Thyroid gland (tissue), 4 donors: ENCODE data around the gene SND1.

ENCODE experiments used
- POLR2A ChIP-seq, 2 donors: fragments of 450-650 bp; IDR thresholded peaks; one replicate each; pipeline ENCODE4 v1.6.1; 2017; ENCODE audit warnings: antibody characterized with exemption in 2 of 2, mild to moderate bottlenecking in 2 of 2, moderate library complexity in 1 of 2
- TF ChIP-seq, protein P1 (sequence below), 6 experiments: fragments of 200-600 bp in 3 of 6; fragments of 450-650 bp in 3 of 6; sonication (generic) in 3 of 6; IDR thresholded peaks; one replicate each; pipeline ENCODE4 v1.5.1; 2016 to 2019; ENCODE audit warnings: antibody characterized with exemption in 6 of 6, mild to moderate bottlenecking in 2 of 6, inconsistent platforms in 1 of 6, moderate library complexity in 1 of 6

DNA sequence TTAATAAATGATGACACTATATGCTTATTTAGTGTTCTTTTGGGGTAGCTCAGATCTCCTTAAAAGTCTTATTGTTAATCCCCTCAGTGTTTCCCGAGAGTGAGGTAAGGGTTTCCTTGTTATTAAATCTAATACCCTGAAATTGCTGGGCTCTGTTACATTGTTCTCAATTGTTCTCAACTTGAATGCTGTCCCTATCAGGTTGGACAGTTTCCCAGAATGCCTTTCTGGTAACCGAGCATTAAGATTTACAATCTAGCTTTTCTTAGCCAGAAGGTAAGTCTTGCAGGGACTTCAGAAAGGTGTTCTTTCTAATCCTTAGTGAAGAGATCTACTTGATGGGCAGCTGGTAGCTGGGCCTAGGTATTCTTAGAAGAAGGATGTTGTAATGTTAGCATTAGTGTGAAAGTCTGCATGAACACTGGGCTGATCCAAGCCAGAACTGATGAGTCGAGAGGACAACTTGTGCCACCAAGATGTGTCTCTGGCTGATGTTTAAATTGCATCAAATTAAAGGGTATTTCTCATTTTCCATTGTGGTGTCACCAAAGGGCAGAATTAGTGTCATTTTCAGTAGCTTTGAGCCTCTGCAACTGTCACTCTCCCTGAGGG lies 89.9 kb downstream of the SND1 start:
- no peak for TF ChIP-seq POLR2A (IDR thresholded peaks at IDR 0.05)
- TF ChIP-seq, protein P1, sequence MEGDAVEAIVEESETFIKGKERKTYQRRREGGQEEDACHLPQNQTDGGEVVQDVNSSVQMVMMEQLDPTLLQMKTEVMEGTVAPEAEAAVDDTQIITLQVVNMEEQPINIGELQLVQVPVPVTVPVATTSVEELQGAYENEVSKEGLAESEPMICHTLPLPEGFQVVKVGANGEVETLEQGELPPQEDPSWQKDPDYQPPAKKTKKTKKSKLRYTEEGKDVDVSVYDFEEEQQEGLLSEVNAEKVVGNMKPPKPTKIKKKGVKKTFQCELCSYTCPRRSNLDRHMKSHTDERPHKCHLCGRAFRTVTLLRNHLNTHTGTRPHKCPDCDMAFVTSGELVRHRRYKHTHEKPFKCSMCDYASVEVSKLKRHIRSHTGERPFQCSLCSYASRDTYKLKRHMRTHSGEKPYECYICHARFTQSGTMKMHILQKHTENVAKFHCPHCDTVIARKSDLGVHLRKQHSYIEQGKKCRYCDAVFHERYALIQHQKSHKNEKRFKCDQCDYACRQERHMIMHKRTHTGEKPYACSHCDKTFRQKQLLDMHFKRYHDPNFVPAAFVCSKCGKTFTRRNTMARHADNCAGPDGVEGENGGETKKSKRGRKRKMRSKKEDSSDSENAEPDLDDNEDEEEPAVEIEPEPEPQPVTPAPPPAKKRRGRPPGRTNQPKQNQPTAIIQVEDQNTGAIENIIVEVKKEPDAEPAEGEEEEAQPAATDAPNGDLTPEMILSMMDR (IDR thresholded peaks at IDR 0.05), result no peak
